SU-DHL-6 (cell line): ENCODE measurements around the gene FAM133A.

Experiments
- EZH2phosphoT487 ChIP-seq: fragments of 200-600 bp; sonication (generic), shearing (Covaris generic); conservative IDR thresholded peaks from 2 replicates; pipeline ENCODE4 v1.6.1; 2018; ENCODE audit warnings: mild to moderate bottlenecking, antibody characterized with exemption, low read length, moderate library complexity, mixed read lengths
- TF ChIP-seq, protein P1 (sequence below): fragments of 200-600 bp; sonication (generic); IDR thresholded peaks from one replicate; pipeline ENCODE4 v1.5.1; 2017; ENCODE audit warnings: antibody characterized with exemption, mild to moderate bottlenecking, low read length, moderate library complexity; ENCODE audit not compliant: insufficient read depth, poor library complexity, severe bottlenecking

DNA sequence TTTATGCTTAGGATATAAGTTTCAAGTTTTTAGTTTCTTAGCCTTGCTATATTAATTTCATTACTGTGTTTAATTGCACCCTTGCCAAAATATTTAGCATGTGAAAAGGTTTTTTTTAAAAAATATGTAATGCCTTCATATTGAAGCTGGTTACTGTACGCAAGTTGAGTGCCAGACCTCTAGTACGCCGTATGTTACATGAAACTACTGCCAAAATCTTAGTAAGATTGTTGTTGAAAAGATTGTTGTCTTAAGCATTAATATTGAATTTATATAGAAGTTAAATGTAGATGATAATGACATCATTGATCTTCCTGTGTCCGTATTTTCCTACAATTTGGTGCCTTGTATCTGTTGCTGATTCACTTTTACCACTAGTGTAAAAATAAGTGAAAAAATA is 37.1 kb downstream of the FAM133A start:
- TF ChIP-seq, protein P1, sequence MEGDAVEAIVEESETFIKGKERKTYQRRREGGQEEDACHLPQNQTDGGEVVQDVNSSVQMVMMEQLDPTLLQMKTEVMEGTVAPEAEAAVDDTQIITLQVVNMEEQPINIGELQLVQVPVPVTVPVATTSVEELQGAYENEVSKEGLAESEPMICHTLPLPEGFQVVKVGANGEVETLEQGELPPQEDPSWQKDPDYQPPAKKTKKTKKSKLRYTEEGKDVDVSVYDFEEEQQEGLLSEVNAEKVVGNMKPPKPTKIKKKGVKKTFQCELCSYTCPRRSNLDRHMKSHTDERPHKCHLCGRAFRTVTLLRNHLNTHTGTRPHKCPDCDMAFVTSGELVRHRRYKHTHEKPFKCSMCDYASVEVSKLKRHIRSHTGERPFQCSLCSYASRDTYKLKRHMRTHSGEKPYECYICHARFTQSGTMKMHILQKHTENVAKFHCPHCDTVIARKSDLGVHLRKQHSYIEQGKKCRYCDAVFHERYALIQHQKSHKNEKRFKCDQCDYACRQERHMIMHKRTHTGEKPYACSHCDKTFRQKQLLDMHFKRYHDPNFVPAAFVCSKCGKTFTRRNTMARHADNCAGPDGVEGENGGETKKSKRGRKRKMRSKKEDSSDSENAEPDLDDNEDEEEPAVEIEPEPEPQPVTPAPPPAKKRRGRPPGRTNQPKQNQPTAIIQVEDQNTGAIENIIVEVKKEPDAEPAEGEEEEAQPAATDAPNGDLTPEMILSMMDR, result no peak
- TF ChIP-seq EZH2phosphoT487, result no peak
